BLaER1 (cell line): ENCODE measurements around the gene ADAMTS2.

Experiments
- H3K27ac ChIP-seq: shearing (Covaris generic); formaldehyde crosslinking; 2 replicates; pipeline ENCODE4 v1.8.1; 2022
- H3K27me3 ChIP-seq: shearing (Covaris generic); formaldehyde crosslinking; 2 replicates; pipeline ENCODE4 v1.8.1; 2022
- H3K36me3 ChIP-seq: shearing (Covaris generic); formaldehyde crosslinking; 2 replicates; pipeline ENCODE4 v1.8.1; 2022
- H3K4me1 ChIP-seq: shearing (Covaris generic); formaldehyde crosslinking; 2 replicates; pipeline ENCODE4 v1.8.1; 2022
- H3K4me2 ChIP-seq: shearing (Covaris generic); formaldehyde crosslinking; 2 replicates; pipeline ENCODE4 v1.8.1; 2022
- H3K4me3 ChIP-seq: shearing (Covaris generic); formaldehyde crosslinking; 2 replicates; pipeline ENCODE4 v1.8.1; 2022
- H3K9ac ChIP-seq: shearing (Covaris generic); formaldehyde crosslinking; 2 replicates; pipeline ENCODE4 v1.8.1; 2022
- H3K9me3 ChIP-seq: shearing (Covaris generic); formaldehyde crosslinking; 2 replicates; pipeline ENCODE4 v1.8.1; 2022
- H4K20me1 ChIP-seq: shearing (Covaris generic); formaldehyde crosslinking; 2 replicates; pipeline ENCODE4 v1.8.1; 2022
- Cebpa-rat ChIP-seq: shearing (Covaris generic); IDR thresholded peaks from 2 replicates; pipeline ENCODE4 v1.8.1; 2022

The ADAMTS2 gene

GRCh38 chr5:179154991-179155955 is 190.0 kb downstream of the ADAMTS2 start:
- Histone ChIP-seq H3K9me3 (peaks cover 16% of the 10 kb centered on the region), H3K4me1 (peaks cover 27% of the 10 kb centered on the region), H3K4me3 (no peak overlapping the region), H3K9ac (peak overlapping the region; percentile 41), H3K27me3 (no peaks in the 10 kb centered on the region), H3K36me3 (no peaks in the 10 kb centered on the region), H3K27ac (peak overlapping the region; percentile 71), H3K4me2 (peak overlapping the region; percentile 68), H4K20me1 (no peaks in the 10 kb centered on the region)
- TF ChIP-seq Cebpa-rat = no peak

GRCh38 chr5:179154346-179154990 is 190.8 kb downstream of the ADAMTS2 start:
- Histone ChIP-seq H3K9ac (peak overlapping the region; percentile 29; the same call in 1 of the 2 replicates), H3K27ac (peak overlapping the region; percentile 71), H4K20me1 (no peaks in the 10 kb centered on the region), H3K9me3 (peaks cover 10% of the 10 kb centered on the region), H3K36me3 (no peaks in the 10 kb centered on the region), H3K4me2 (peak overlapping the region; percentile 68), H3K4me1 (peaks cover 27% of the 10 kb centered on the region), H3K4me3 (no peak overlapping the region), H3K27me3 (no peaks in the 10 kb centered on the region)
- TF ChIP-seq Cebpa-rat = no peak

- peaks cover 8% of the 10 kb centered on the region for H3K9me3 ChIP-seq
- no peak overlapping the region for H3K4me3 ChIP-seq
- TF ChIP-seq Cebpa-rat = no peak
- H3K27ac ChIP-seq = peak overlapping the region; percentile 71; the same call in 1 of the 2 replicates
- no peaks in the 10 kb centered on the region for H3K36me3 ChIP-seq
- H3K9ac ChIP-seq = no peak overlapping the region
- H4K20me1 ChIP-seq = no peaks in the 10 kb centered on the region
- peak overlapping the region; percentile 68; the same call in 1 of the 2 replicates for H3K4me2 ChIP-seq
- no peaks in the 10 kb centered on the region for H3K27me3 ChIP-seq
- H3K4me1 ChIP-seq = peaks cover 27% of the 10 kb centered on the region
These were observed 191.3 kb downstream of the ADAMTS2 start for GRCh38 chr5:179153921-179154345.

- Histone ChIP-seq H3K4me2 (no peak overlapping the region), H3K4me1 (peaks cover 27% of the 10 kb centered on the region), H3K9ac (no peak overlapping the region), H3K27me3 (no peaks in the 10 kb centered on the region), H4K20me1 (no peaks in the 10 kb centered on the region), H3K27ac (no peak overlapping the region), H3K9me3 (peaks cover 2% of the 10 kb centered on the region), H3K36me3 (no peaks in the 10 kb centered on the region), H3K4me3 (no peak overlapping the region)
- no peak for TF ChIP-seq Cebpa-rat
These were observed 191.8 kb downstream of the ADAMTS2 start for GRCh38 chr5:179153341-179153901.

- H3K27ac ChIP-seq = no peak overlapping the region
- no peak for TF ChIP-seq Cebpa-rat
These were observed 192.3 kb downstream of the ADAMTS2 start for GRCh38 chr5:179152941-179153340.

GRCh38 chr5:179152144-179152895 is 192.9 kb downstream of the ADAMTS2 start:
- no peak overlapping the region for H3K4me2 ChIP-seq
- H4K20me1 ChIP-seq = no peaks in the 10 kb centered on the region
- H3K27ac ChIP-seq = no peak overlapping the region
- no peak for TF ChIP-seq Cebpa-rat
- H3K9me3 ChIP-seq = no peaks in the 10 kb centered on the region
- H3K4me1 ChIP-seq = peaks cover 27% of the 10 kb centered on the region
- no peaks in the 10 kb centered on the region for H3K27me3 ChIP-seq
- H3K9ac ChIP-seq = no peak overlapping the region
- H3K36me3 ChIP-seq = no peaks in the 10 kb centered on the region
- no peak overlapping the region for H3K4me3 ChIP-seq

More at GRCh38 chr5:179152941-179153340, 192.3 kb downstream of the ADAMTS2 start:
- Histone ChIP-seq H3K4me2 (no peak overlapping the region), H4K20me1 (no peaks in the 10 kb centered on the region), H3K36me3 (no peaks in the 10 kb centered on the region), H3K9me3 (no peaks in the 10 kb centered on the region), H3K9ac (no peak overlapping the region), H3K4me3 (no peak overlapping the region), H3K27me3 (no peaks in the 10 kb centered on the region), H3K4me1 (peaks cover 27% of the 10 kb centered on the region)

- no peak overlapping the region for H3K27ac ChIP-seq
- peaks cover 26% of the 10 kb centered on the region for H3K4me1 ChIP-seq
- no peak overlapping the region for H3K4me3 ChIP-seq
- TF ChIP-seq Cebpa-rat = no peak
- no peaks in the 10 kb centered on the region for H3K9me3 ChIP-seq
- no peaks in the 10 kb centered on the region for H3K36me3 ChIP-seq
- H3K9ac ChIP-seq = no peak overlapping the region
- H3K4me2 ChIP-seq = no peak overlapping the region
- no peaks in the 10 kb centered on the region for H4K20me1 ChIP-seq
- no peaks in the 10 kb centered on the region for H3K27me3 ChIP-seq
These were observed 193.8 kb downstream of the ADAMTS2 start for GRCh38 chr5:179151286-179152118.

- H3K27me3 ChIP-seq = no peaks in the 10 kb centered on the region
- no peak overlapping the region for H3K4me2 ChIP-seq
- no peaks in the 10 kb centered on the region for H3K36me3 ChIP-seq
- no peak overlapping the region for H3K9ac ChIP-seq
- no peak overlapping the region for H3K4me3 ChIP-seq
- TF ChIP-seq Cebpa-rat = no peak
- H3K27ac ChIP-seq = no peak overlapping the region
- H3K9me3 ChIP-seq = no peaks in the 10 kb centered on the region
- H3K4me1 ChIP-seq = peaks cover 16% of the 10 kb centered on the region
- H4K20me1 ChIP-seq = no peaks in the 10 kb centered on the region
These were observed 195.2 kb downstream of the ADAMTS2 start for GRCh38 chr5:179150011-179150410.
